ENCODE data around the gene IFNA6.

Gene IFNA6

GRCh38 chr9:21326526-21327139, 24.1 kb downstream of the IFNA6 start:
- DNase-seq = peak; percentile 84

- DNase-seq = peak; percentile 23
These were observed 26.6 kb downstream of the IFNA6 start for GRCh38 chr9:21324047-21324446.

GRCh38 chr9:21322911-21323461, 27.7 kb downstream of the IFNA6 start:
- DNase-seq = no peak

GRCh38 chr9:21320465-21320864, 30.2 kb downstream of the IFNA6 start:
- no peak for DNase-seq

GRCh38 chr9:21317956-21318923, 32.4 kb downstream of the IFNA6 start:
- peak; percentile 78 for DNase-seq

GRCh38 chr9:21316860-21317259, 33.8 kb downstream of the IFNA6 start:
- DNase-seq = no peak

GRCh38 chr9:21316032-21316842, 34.5 kb downstream of the IFNA6 start:
- no peak for DNase-seq

GRCh38 chr9:21314152-21314551, 36.5 kb downstream of the IFNA6 start:
- DNase-seq = no peak

- DNase-seq = no peak
These were observed 38.8 kb downstream of the IFNA6 start for GRCh38 chr9:21311889-21312288.

- DNase-seq = no peak
These were observed 45.5 kb downstream of the IFNA6 start, which contains the start of gene IFNA5 for GRCh38 chr9:21305213-21305612. TSS of gene IFNA5 (minus strand) at chr9:21305313. CDS start at chr9:21305256, 57 bp downstream.
